IMR-90 (cell line): ENCODE measurements around the gene DRICH1.

ENCODE experiments used
- CHD1 ChIP-seq: IDR thresholded peaks from 2 replicates; pipeline ENCODE4 v1.6.1; 2012; ENCODE audit warnings: low read depth, low read length, improper control_type of control experiment
- CTCF ChIP-seq: conservative IDR thresholded peaks from 2 replicates; pipeline ENCODE4 v1.5.1; 2012; ENCODE audit warnings: mild to moderate bottlenecking, low read depth, low read length, improper control_type of control experiment
- FOS ChIP-seq: fragments of 150-350 bp; IDR thresholded peaks from 2 replicates; pipeline ENCODE4 v1.6.1; 2016; ENCODE audit warnings: low read depth, low read length
- NFE2L2 ChIP-seq: fragments of 150-350 bp; IDR thresholded peaks from 2 replicates; pipeline ENCODE4 v1.6.1; 2016; ENCODE audit warnings: low read depth, mild to moderate bottlenecking, low read length
- POLR2A ChIP-seq: IDR thresholded peaks from 2 replicates; pipeline ENCODE4 v1.6.1; 2012; ENCODE audit warnings: mild to moderate bottlenecking, low read depth, low read length
- RFX5 ChIP-seq: IDR thresholded peaks from 2 replicates; pipeline ENCODE4 v1.8.0; 2012; ENCODE audit warnings: low read depth, mild to moderate bottlenecking, low read length, moderate library complexity

- no peak for TF ChIP-seq FOS
- no peak for TF ChIP-seq CTCF
- TF ChIP-seq CHD1, result no peak
- TF ChIP-seq RFX5, result no peak
- no peak for TF ChIP-seq POLR2A
- TF ChIP-seq NFE2L2, result no peak
These were observed 67.8 kb downstream of the DRICH1 start for GRCh38 chr22:23564276-23564675.
